Fibroblast of pulmonary artery (primary cell): ENCODE measurements around the gene P2RY13.

Experiments used
- DNase-seq: peaks from one replicate; pipeline ENCODE4 v3.0.0-alpha.2; 2010; ENCODE audit warnings: low read depth
- H3K4me3 ChIP-seq: replicated peaks from 2 replicates; pipeline ENCODE4 v1.5.1; 2011; ENCODE audit warnings: low read depth, mild to moderate bottlenecking, control low read depth, low read length, moderate library complexity
- CTCF ChIP-seq: IDR thresholded peaks from 2 replicates; pipeline ENCODE4 v1.5.1; 2011; ENCODE audit warnings: mild to moderate bottlenecking, control low read depth, low read length, inconsistent platforms; ENCODE audit errors: missing control alignments

P2RY13 gene

GRCh38 chr3:151316267-151316991 lies 12.9 kb downstream of the P2RY13 start, which contains the start of gene GPR87:
Gene GPR87, minus strand, starts transcription at chr3:151316820. Its CDS starts 16,720 bp downstream, at chr3:151300100.
- no peak for DNase-seq
- H3K4me3 ChIP-seq = no peak within 1 kb of the TSS
- no peak for TF ChIP-seq CTCF

GRCh38 chr3:151315846-151316245 lies 13.5 kb downstream of the P2RY13 start:
- DNase-seq = no peak
- H3K4me3 ChIP-seq = no peak overlapping the region
- no peak for TF ChIP-seq CTCF

GRCh38 chr3:151315136-151315535 lies 14.2 kb downstream of the P2RY13 start:
- peak; percentile 67 for DNase-seq
- no peak for TF ChIP-seq CTCF
- H3K4me3 ChIP-seq = no peak overlapping the region

- no peak for DNase-seq
- no peak overlapping the region for H3K4me3 ChIP-seq
- TF ChIP-seq CTCF = no peak
Observed at GRCh38 chr3:151314593-151314992, 14.8 kb downstream of the P2RY13 start.

- TF ChIP-seq CTCF = no peak
- no peak for DNase-seq
Observed at GRCh38 chr3:151314137-151314536, 15.2 kb downstream of the P2RY13 start.

GRCh38 chr3:151312972-151313371 lies 16.4 kb downstream of the P2RY13 start:
- no peak for TF ChIP-seq CTCF
- H3K4me3 ChIP-seq = no peak overlapping the region
- no peak for DNase-seq

More at GRCh38 chr3:151314137-151314536, 15.2 kb downstream of the P2RY13 start:
- no peak overlapping the region for H3K4me3 ChIP-seq

GRCh38 chr3:151309566-151309965 lies 19.8 kb downstream of the P2RY13 start:
- no peak overlapping the region for H3K4me3 ChIP-seq
- no peak for DNase-seq
- no peak for TF ChIP-seq CTCF
